Measurements from ENCODE around the gene EHBP1.

EHBP1 gene

GRCh38 chr2:62785810-62786597 lies 80.5 kb downstream of the EHBP1 start:
- Histone ChIP-seq H4K8ac (ENCODE audit: low read depth, low read length) (no peak overlapping the region), H2BK15ac (ENCODE audit: low read length) (no peak overlapping the region), H3K9ac (ENCODE audit: low read depth, low read length, poor library complexity) (no peak overlapping the region), H3K4me2 (ENCODE audit: insufficient read depth, low read length, poor library complexity, severe bottlenecking) (no peak overlapping the region), H3K9me3 (replicated peaks in 1 of 2; ENCODE audit: control insufficient read depth in 2 of 2, insufficient read depth in 1 of 2, low read depth in 1 of 2, low read length in 2 of 2) (peaks cover 3 to 18% of the 10 kb centered on the region in 2 donors), H2AK5ac (ENCODE audit: low read depth, low read length) (no peak overlapping the region), H3K27me3 (ENCODE audit: control insufficient read depth in 3 of 3, insufficient read depth in 3 of 3, low read depth in 1 of 3, low read length in 3 of 3) (no peaks in the 10 kb centered on the region), H4K91ac (ENCODE audit: low read depth, low read length, poor library complexity) (no peak overlapping the region), H3K79me1 (ENCODE audit: low read depth, low read length) (no peaks in the 10 kb centered on the region), H2BK120ac (ENCODE audit: low read depth, low read length) (no peak overlapping the region), H3K14ac (ENCODE audit: low read length) (no peak overlapping the region), H2AFZ (ENCODE audit: low read length) (no peak overlapping the region), H3K27ac (replicated peaks; ENCODE audit: low read length) (no peak overlapping the region), H2BK5ac (ENCODE audit: low read length) (no peak overlapping the region), H2BK12ac (ENCODE audit: low read length) (no peak overlapping the region), H3K36me3 (replicated peaks in 1 of 2; ENCODE audit: control insufficient read depth in 2 of 2, insufficient read depth in 2 of 2, low read length in 2 of 2) (peaks cover 0 to 4% of the 10 kb centered on the region in 2 donors), H3K18ac (ENCODE audit: low read length) (no peak overlapping the region), H3K4me3 (ENCODE audit: low read length in 2 of 2) (no peak overlapping the region), H3K4me1 (ENCODE audit: control insufficient read depth in 2 of 2, insufficient read depth in 1 of 2, low read depth in 1 of 2, low read length in 2 of 2) (no peaks in the 10 kb centered on the region), H3K23ac (ENCODE audit: low read depth, low read length, poor library complexity) (no peak overlapping the region), H3K4ac (ENCODE audit: low read length) (no peak overlapping the region)
- WGBS, 2 donors (ENCODE audit: extremely low coverage in 2 of 2, insufficient read length in 2 of 2, insufficient replicate concordance in 1 of 2): no CpG with 5 or more reads among the region's 4 CpGs
- no peak for DNase-seq (ENCODE audit: low spot score)

- H2BK15ac ChIP-seq (ENCODE audit: low read length): no peak overlapping the region
- H3K9ac ChIP-seq (ENCODE audit: low read depth, low read length, poor library complexity): no peak overlapping the region
- H3K4me1 ChIP-seq (ENCODE audit: control insufficient read depth in 2 of 2, insufficient read depth in 1 of 2, low read depth in 1 of 2, low read length in 2 of 2): no peaks in the 10 kb centered on the region
- peak; percentile 9 for DNase-seq (ENCODE audit: low spot score)
- H3K4me2 ChIP-seq (ENCODE audit: insufficient read depth, low read length, poor library complexity, severe bottlenecking): no peak overlapping the region
- no peak overlapping the region for H3K4me3 ChIP-seq (ENCODE audit: low read length in 2 of 2)
- H3K9me3 ChIP-seq (replicated peaks in 1 of 2; ENCODE audit: control insufficient read depth in 2 of 2, insufficient read depth in 1 of 2, low read depth in 1 of 2, low read length in 2 of 2): peaks cover 3 to 13% of the 10 kb centered on the region in 2 donors
- no peak overlapping the region for H3K23ac ChIP-seq (ENCODE audit: low read depth, low read length, poor library complexity)
- H3K14ac ChIP-seq (ENCODE audit: low read length): no peak overlapping the region
- no peak overlapping the region for H2BK5ac ChIP-seq (ENCODE audit: low read length)
- no peak overlapping the region for H3K4ac ChIP-seq (ENCODE audit: low read length)
- H2BK12ac ChIP-seq (ENCODE audit: low read length): no peak overlapping the region
- H3K18ac ChIP-seq (ENCODE audit: low read length): no peak overlapping the region
- no peak overlapping the region for H2BK120ac ChIP-seq (ENCODE audit: low read depth, low read length)
- no CpG with 5 or more reads among the region's 2 CpGs for WGBS, 2 donors (ENCODE audit: extremely low coverage in 2 of 2, insufficient read length in 2 of 2, insufficient replicate concordance in 1 of 2)
- no peak overlapping the region for H2AFZ ChIP-seq (ENCODE audit: low read length)
- H4K8ac ChIP-seq (ENCODE audit: low read depth, low read length): no peak overlapping the region
- H3K79me1 ChIP-seq (ENCODE audit: low read depth, low read length): no peaks in the 10 kb centered on the region
- H3K27ac ChIP-seq (replicated peaks; ENCODE audit: low read length): no peak overlapping the region
- H3K36me3 ChIP-seq (replicated peaks in 1 of 2; ENCODE audit: control insufficient read depth in 2 of 2, insufficient read depth in 2 of 2, low read length in 2 of 2): peaks cover 0 to 4% of the 10 kb centered on the region in 2 donors
- H4K91ac ChIP-seq (ENCODE audit: low read depth, low read length, poor library complexity): no peak overlapping the region
- no peak overlapping the region for H2AK5ac ChIP-seq (ENCODE audit: low read depth, low read length)
- H3K27me3 ChIP-seq (ENCODE audit: control insufficient read depth in 3 of 3, insufficient read depth in 3 of 3, low read depth in 1 of 3, low read length in 3 of 3): no peaks in the 10 kb centered on the region
Observed at GRCh38 chr2:62787386-62787785, 81.9 kb downstream of the EHBP1 start.

GRCh38 chr2:62789518-62789917 lies 84.0 kb downstream of the EHBP1 start:
- Histone ChIP-seq H3K9ac (ENCODE audit: low read depth, low read length, poor library complexity) (no peak overlapping the region), H2BK12ac (ENCODE audit: low read length) (no peak overlapping the region), H4K91ac (ENCODE audit: low read depth, low read length, poor library complexity) (no peak overlapping the region), H2BK15ac (ENCODE audit: low read length) (no peak overlapping the region), H3K4me2 (ENCODE audit: insufficient read depth, low read length, poor library complexity, severe bottlenecking) (no peak overlapping the region), H3K4ac (ENCODE audit: low read length) (no peak overlapping the region), H3K27ac (replicated peaks; ENCODE audit: low read length) (no peak overlapping the region), H2AFZ (ENCODE audit: low read length) (no peak overlapping the region), H3K79me1 (ENCODE audit: low read depth, low read length) (no peaks in the 10 kb centered on the region), H3K23ac (ENCODE audit: low read depth, low read length, poor library complexity) (no peak overlapping the region), H3K9me3 (replicated peaks in 1 of 2; ENCODE audit: control insufficient read depth in 2 of 2, insufficient read depth in 1 of 2, low read depth in 1 of 2, low read length in 2 of 2) (no peaks in the 10 kb centered on the region), H4K8ac (ENCODE audit: low read depth, low read length) (no peak overlapping the region), H3K4me1 (ENCODE audit: control insufficient read depth in 2 of 2, insufficient read depth in 1 of 2, low read depth in 1 of 2, low read length in 2 of 2) (peaks cover 0 to 2% of the 10 kb centered on the region in 2 donors), H3K14ac (ENCODE audit: low read length) (no peak overlapping the region), H3K18ac (ENCODE audit: low read length) (no peak overlapping the region), H2BK120ac (ENCODE audit: low read depth, low read length) (no peak overlapping the region), H3K36me3 (replicated peaks in 1 of 2; ENCODE audit: control insufficient read depth in 2 of 2, insufficient read depth in 2 of 2, low read length in 2 of 2) (no peaks in the 10 kb centered on the region), H2BK5ac (ENCODE audit: low read length) (no peak overlapping the region), H3K4me3 (ENCODE audit: low read length in 2 of 2) (no peak overlapping the region), H2AK5ac (ENCODE audit: low read depth, low read length) (no peak overlapping the region), H3K27me3 (ENCODE audit: control insufficient read depth in 3 of 3, insufficient read depth in 3 of 3, low read depth in 1 of 3, low read length in 3 of 3) (no peaks in the 10 kb centered on the region)
- no CpG with 5 or more reads among the region's 3 CpGs for WGBS, 2 donors (ENCODE audit: extremely low coverage in 2 of 2, insufficient read length in 2 of 2, insufficient replicate concordance in 1 of 2)
- no peak for DNase-seq (ENCODE audit: low spot score)

GRCh38 chr2:62789918-62790317 lies 84.4 kb downstream of the EHBP1 start:
- H3K4me3 ChIP-seq (ENCODE audit: low read length in 2 of 2): no peak overlapping the region
- H3K4me2 ChIP-seq (ENCODE audit: insufficient read depth, low read length, poor library complexity, severe bottlenecking): no peak overlapping the region
- no peak overlapping the region for H3K14ac ChIP-seq (ENCODE audit: low read length)
- WGBS, 2 donors (ENCODE audit: extremely low coverage in 2 of 2, insufficient read length in 2 of 2, insufficient replicate concordance in 1 of 2): no CpG with 5 or more reads among the region's 3 CpGs
- no peak overlapping the region for H2BK5ac ChIP-seq (ENCODE audit: low read length)
- no peak overlapping the region for H4K8ac ChIP-seq (ENCODE audit: low read depth, low read length)
- no peak overlapping the region for H4K91ac ChIP-seq (ENCODE audit: low read depth, low read length, poor library complexity)
- no peak overlapping the region for H2AK5ac ChIP-seq (ENCODE audit: low read depth, low read length)
- no peaks in the 10 kb centered on the region for H3K9me3 ChIP-seq (replicated peaks in 1 of 2; ENCODE audit: control insufficient read depth in 2 of 2, insufficient read depth in 1 of 2, low read depth in 1 of 2, low read length in 2 of 2)
- H3K18ac ChIP-seq (ENCODE audit: low read length): no peak overlapping the region
- no peak overlapping the region for H2BK120ac ChIP-seq (ENCODE audit: low read depth, low read length)
- no peak overlapping the region for H3K23ac ChIP-seq (ENCODE audit: low read depth, low read length, poor library complexity)
- H3K27ac ChIP-seq (replicated peaks; ENCODE audit: low read length): no peak overlapping the region
- no peaks in the 10 kb centered on the region for H3K36me3 ChIP-seq (replicated peaks in 1 of 2; ENCODE audit: control insufficient read depth in 2 of 2, insufficient read depth in 2 of 2, low read length in 2 of 2)
- no peak for DNase-seq (ENCODE audit: low spot score)
- no peaks in the 10 kb centered on the region for H3K79me1 ChIP-seq (ENCODE audit: low read depth, low read length)
- H3K9ac ChIP-seq (ENCODE audit: low read depth, low read length, poor library complexity): no peak overlapping the region
- H3K4me1 ChIP-seq (ENCODE audit: control insufficient read depth in 2 of 2, insufficient read depth in 1 of 2, low read depth in 1 of 2, low read length in 2 of 2): peaks cover 0 to 2% of the 10 kb centered on the region in 2 donors
- H2BK15ac ChIP-seq (ENCODE audit: low read length): no peak overlapping the region
- H3K27me3 ChIP-seq (ENCODE audit: control insufficient read depth in 3 of 3, insufficient read depth in 3 of 3, low read depth in 1 of 3, low read length in 3 of 3): no peaks in the 10 kb centered on the region
- H2AFZ ChIP-seq (ENCODE audit: low read length): no peak overlapping the region
- no peak overlapping the region for H2BK12ac ChIP-seq (ENCODE audit: low read length)
- no peak overlapping the region for H3K4ac ChIP-seq (ENCODE audit: low read length)
